ENCODE results near the gene LTO1. TPM values are rescaled to one million over a fixed set of nuclear protein-coding genes. Genes with fewer than 3 reads are reported as not detected.
A peak's percentile ranks its signal among the peaks of the same experiment; 100 is the strongest.

The LTO1 gene
- total and polyA plus RNA-seq, 2 of the 13 experiments (the other 11 are each of a cell fraction or from before 2014, with no cell fraction given), result 11.8 to 15.0 TPM

DNA sequence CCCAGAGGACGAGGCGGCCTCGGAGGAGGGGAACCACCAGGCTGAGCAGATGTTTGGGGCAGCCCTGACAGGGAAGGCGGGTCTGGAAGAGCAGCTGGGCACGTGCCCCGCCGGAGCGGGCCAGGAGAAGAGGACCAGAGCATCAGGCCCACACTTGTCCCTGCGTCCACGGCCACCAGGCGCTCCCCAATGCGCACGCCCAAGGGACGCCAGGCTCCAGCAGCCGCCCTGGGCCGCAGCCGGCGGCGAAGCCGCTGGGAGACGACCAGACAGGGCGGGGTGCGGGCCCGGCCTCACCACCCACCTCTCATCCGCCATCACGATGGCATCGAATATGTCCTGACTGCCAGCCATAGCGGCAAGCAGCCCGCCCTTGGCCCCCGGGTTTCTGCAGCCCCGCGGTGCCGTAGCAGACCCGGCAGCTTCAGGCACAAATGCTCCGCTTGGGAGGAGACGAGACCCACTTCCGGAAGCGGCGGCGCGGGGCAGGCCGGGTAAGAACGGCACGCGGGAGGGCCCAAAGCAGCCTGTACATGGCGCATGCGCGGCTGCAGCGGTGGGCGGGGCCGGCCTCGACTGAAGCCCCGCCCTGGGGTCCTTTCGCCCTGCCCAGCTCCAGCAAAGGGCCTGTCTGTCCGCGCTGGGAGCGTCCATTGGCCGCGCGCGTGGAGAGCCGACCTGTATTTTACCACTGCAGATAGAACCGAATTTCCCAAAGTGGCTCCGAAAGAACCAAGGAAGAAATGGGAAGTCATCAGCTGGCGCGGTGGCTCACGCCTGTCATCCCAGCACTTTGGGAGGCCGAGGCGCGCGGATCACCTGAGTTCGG is at the start of gene LTO1 (continued):
- TF ChIP-seq, protein P1, sequence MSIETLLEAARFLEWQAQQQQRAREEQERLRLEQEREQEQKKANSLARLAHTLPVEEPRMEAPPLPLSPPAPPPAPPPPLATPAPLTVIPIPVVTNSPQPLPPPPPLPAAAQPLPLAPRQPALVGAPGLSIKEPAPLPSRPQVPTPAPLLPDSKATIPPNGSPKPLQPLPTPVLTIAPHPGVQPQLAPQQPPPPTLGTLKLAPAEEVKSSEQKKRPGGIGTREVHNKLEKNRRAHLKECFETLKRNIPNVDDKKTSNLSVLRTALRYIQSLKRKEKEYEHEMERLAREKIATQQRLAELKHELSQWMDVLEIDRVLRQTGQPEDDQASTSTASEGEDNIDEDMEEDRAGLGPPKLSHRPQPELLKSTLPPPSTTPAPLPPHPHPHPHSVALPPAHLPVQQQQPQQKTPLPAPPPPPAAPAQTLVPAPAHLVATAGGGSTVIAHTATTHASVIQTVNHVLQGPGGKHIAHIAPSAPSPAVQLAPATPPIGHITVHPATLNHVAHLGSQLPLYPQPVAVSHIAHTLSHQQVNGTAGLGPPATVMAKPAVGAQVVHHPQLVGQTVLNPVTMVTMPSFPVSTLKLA (IDR thresholded peaks at IDR 0.05), result peak; percentile 21; the same call in 1 of the 2 replicates
- TF ChIP-seq ZNF121 (CRISPR knock-in tag; IDR thresholded peaks at IDR 0.05), result peak; percentile 45; the same call in 1 of the 2 replicates
- TF ChIP-seq ZZZ3 (CRISPR knock-in tag; IDR thresholded peaks at IDR 0.05; ENCODE audit: borderline replicate concordance), result peak; percentile 94; the same call in 1 of the 2 replicates
- TF ChIP-seq, protein P2, sequence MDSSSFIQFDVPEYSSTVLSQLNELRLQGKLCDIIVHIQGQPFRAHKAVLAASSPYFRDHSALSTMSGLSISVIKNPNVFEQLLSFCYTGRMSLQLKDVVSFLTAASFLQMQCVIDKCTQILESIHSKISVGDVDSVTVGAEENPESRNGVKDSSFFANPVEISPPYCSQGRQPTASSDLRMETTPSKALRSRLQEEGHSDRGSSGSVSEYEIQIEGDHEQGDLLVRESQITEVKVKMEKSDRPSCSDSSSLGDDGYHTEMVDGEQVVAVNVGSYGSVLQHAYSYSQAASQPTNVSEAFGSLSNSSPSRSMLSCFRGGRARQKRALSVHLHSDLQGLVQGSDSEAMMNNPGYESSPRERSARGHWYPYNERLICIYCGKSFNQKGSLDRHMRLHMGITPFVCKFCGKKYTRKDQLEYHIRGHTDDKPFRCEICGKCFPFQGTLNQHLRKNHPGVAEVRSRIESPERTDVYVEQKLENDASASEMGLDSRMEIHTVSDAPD (CRISPR knock-in tag; IDR thresholded peaks at IDR 0.05), result peak; percentile 67; the same call in 1 of the 2 replicates
- peak; percentile 60; the same call in 1 of the 2 replicates for TF ChIP-seq KDM3A (CRISPR knock-in tag; IDR thresholded peaks at IDR 0.05; ENCODE audit: low read depth)
- TF ChIP-seq HDAC1 (CRISPR knock-in tag; IDR thresholded peaks at IDR 0.05), result peak; percentile 96
- no peak for TF ChIP-seq MTA3 (CRISPR knock-in tag; IDR thresholded peaks at IDR 0.05)
- TF ChIP-seq HOXA5 (CRISPR knock-in tag; IDR thresholded peaks at IDR 0.05), result no peak
- TF ChIP-seq CBFB (CRISPR knock-in tag; IDR thresholded peaks at IDR 0.05), result peak; percentile 83; the same call in 1 of the 2 replicates
- no peak for TF ChIP-seq ZNF101 (CRISPR knock-in tag; IDR thresholded peaks at IDR 0.05; ENCODE audit: borderline replicate concordance, low read depth)
- no peak for TF ChIP-seq ZSCAN29 (CRISPR knock-in tag; conservative IDR thresholded peaks at IDR 0.05)
- TF ChIP-seq ZNF180 (CRISPR knock-in tag; IDR thresholded peaks at IDR 0.05; ENCODE audit: borderline replicate concordance, low read depth), result peak; percentile 10; the same call in 1 of the 2 replicates
- TF ChIP-seq, protein P3, sequence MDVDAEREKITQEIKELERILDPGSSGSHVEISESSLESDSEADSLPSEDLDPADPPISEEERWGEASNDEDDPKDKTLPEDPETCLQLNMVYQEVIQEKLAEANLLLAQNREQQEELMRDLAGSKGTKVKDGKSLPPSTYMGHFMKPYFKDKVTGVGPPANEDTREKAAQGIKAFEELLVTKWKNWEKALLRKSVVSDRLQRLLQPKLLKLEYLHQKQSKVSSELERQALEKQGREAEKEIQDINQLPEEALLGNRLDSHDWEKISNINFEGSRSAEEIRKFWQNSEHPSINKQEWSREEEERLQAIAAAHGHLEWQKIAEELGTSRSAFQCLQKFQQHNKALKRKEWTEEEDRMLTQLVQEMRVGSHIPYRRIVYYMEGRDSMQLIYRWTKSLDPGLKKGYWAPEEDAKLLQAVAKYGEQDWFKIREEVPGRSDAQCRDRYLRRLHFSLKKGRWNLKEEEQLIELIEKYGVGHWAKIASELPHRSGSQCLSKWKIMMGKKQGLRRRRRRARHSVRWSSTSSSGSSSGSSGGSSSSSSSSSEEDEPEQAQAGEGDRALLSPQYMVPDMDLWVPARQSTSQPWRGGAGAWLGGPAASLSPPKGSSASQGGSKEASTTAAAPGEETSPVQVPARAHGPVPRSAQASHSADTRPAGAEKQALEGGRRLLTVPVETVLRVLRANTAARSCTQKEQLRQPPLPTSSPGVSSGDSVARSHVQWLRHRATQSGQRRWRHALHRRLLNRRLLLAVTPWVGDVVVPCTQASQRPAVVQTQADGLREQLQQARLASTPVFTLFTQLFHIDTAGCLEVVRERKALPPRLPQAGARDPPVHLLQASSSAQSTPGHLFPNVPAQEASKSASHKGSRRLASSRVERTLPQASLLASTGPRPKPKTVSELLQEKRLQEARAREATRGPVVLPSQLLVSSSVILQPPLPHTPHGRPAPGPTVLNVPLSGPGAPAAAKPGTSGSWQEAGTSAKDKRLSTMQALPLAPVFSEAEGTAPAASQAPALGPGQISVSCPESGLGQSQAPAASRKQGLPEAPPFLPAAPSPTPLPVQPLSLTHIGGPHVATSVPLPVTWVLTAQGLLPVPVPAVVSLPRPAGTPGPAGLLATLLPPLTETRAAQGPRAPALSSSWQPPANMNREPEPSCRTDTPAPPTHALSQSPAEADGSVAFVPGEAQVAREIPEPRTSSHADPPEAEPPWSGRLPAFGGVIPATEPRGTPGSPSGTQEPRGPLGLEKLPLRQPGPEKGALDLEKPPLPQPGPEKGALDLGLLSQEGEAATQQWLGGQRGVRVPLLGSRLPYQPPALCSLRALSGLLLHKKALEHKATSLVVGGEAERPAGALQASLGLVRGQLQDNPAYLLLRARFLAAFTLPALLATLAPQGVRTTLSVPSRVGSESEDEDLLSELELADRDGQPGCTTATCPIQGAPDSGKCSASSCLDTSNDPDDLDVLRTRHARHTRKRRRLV (CRISPR knock-in tag; IDR thresholded peaks at IDR 0.05), result 0 out of 2 replicates have a peak, but pooled peaks have one; percentile 13
- 0 out of 2 replicates have a peak, but pooled peaks have one; percentile 61 for TF ChIP-seq NRL (CRISPR knock-in tag; IDR thresholded peaks at IDR 0.05; ENCODE audit: borderline replicate concordance)
- TF ChIP-seq ZFX (CRISPR knock-in tag; IDR thresholded peaks at IDR 0.05; ENCODE audit: low read depth), result peak; percentile 92
- peak; percentile 77 for TF ChIP-seq ZNF563 (CRISPR knock-in tag; IDR thresholded peaks at IDR 0.05)
- no peak for TF ChIP-seq ZNF562 (CRISPR knock-in tag; IDR thresholded peaks at IDR 0.05; ENCODE audit: borderline replicate concordance)
- no peak for TF ChIP-seq PRMT3 (CRISPR knock-in tag; IDR thresholded peaks at IDR 0.05; ENCODE audit: borderline replicate concordance, low read depth)
- TF ChIP-seq LCORL (IDR thresholded peaks at IDR 0.05), result no peak
- peak; percentile 61 for TF ChIP-seq LCORL (CRISPR knock-in tag; IDR thresholded peaks at IDR 0.05)

Data from HepG2 (cell line).